AG04450 (cell line): Measurements from ENCODE around the gene OR52N5. TPM values are rescaled to one million over a fixed set of nuclear protein-coding genes. Genes with fewer than 3 reads are reported as not detected.

Experiments used
- CTCF ChIA-PET: fragments of 300-600, 350-600 bp; formaldehyde crosslinking; extraction: SDS; loops from one replicate; lab custom pipeline; 2022; ENCODE audit warnings: antibody characterized with exemption, inconsistent platforms; lab: Charles Lee
- POLR2A ChIA-PET: fragments of 350-600 bp; formaldehyde crosslinking; extraction: SDS; loops from one replicate; lab custom pipeline; 2021; ENCODE audit warnings: antibody characterized with exemption, inconsistent platforms; lab: Yijun Ruan, JAX
- DNase-seq: peaks from one replicate; pipeline ENCODE4 v3.0.0-alpha.2; 2011; ENCODE audit warnings: low read depth, low spot score
- H3K27ac ChIP-seq: one replicate; pipeline ENCODE4 v1.5.1; 2012; ENCODE audit warnings: low read depth, low read length, control low read depth
- H3K27me3 ChIP-seq: one replicate; pipeline ENCODE4 v1.6.0; 2012; ENCODE audit warnings: low read length; ENCODE audit not compliant: control insufficient read depth, insufficient read depth
- H3K4me3 ChIP-seq: 2 replicates; pipeline ENCODE4 v1.5.1; 2011; ENCODE audit warnings: mild to moderate bottlenecking, low read depth, low read length, control low read depth
- H3K9me3 ChIP-seq: 2 replicates; pipeline ENCODE4 v1.5.1; 2012; ENCODE audit warnings: low read length; ENCODE audit not compliant: control insufficient read depth, insufficient read depth
- CTCF ChIP-seq: IDR thresholded peaks from 2 replicates; pipeline ENCODE4 v1.5.1; 2011; ENCODE audit warnings: low read depth, low read length, control low read depth, inconsistent platforms
- polyA plus RNA-seq: library from polyadenylated mRNA; depleted of rRNA; stranded (reverse); fragments of >200 nt; gene quantifications from 2 replicates; pipeline ENCODE4 v1.2.3, GENCODE V29; 2011

Gene OR52N5
- polyA plus RNA-seq, 1 experiment, result not detected

GRCh38 chr11:5809905-5810795, 27.0 kb upstream of the OR52N5 start:
- Histone ChIP-seq H3K9me3 (no peaks in the 10 kb centered on the region), H3K27ac (no peak overlapping the region), H3K4me3 (no peak overlapping the region), H3K27me3 (peaks cover 5% of the 10 kb centered on the region)
- ChIA-PET CTCF (interaction anchor here (0.6 to 2.7 kb wide), 9 partner anchors 25 to 1186 kb away, joined by 3 to 35 read pairs (median 3); partner anchors contain the start of gene TRIM5), POLR2A (no interaction called here)
- DNase-seq, result no peak
- TF ChIP-seq CTCF, result no peak

GRCh38 chr11:5809122-5809519, 26.0 kb upstream of the OR52N5 start:
- POLR2A ChIA-PET, result no interaction called here
- CTCF ChIA-PET, result interaction anchor here (0.6 to 2.7 kb wide), 11 partner anchors 9 to 1185 kb away, joined by 3 to 35 read pairs (median 3); partner anchors contain the start of gene TRIM5
- Histone ChIP-seq H3K4me3 (peak overlapping the region; percentile 64), H3K27ac (no peak overlapping the region), H3K9me3 (no peaks in the 10 kb centered on the region), H3K27me3 (peaks cover 5% of the 10 kb centered on the region)
- no peak for DNase-seq
- no peak for TF ChIP-seq CTCF

- no peak within 1 kb of the TSS for H3K27ac ChIP-seq
- DNase-seq, result peak; percentile 43
- ChIA-PET CTCF (interaction anchor here (0.7 to 2.7 kb wide), 4 partner anchors 9 to 554 kb away, joined by 3 to 35 read pairs (median 4); no protein-coding TSS in a partner anchor), POLR2A (no interaction called here)
- TF ChIP-seq CTCF, result peak; percentile 91
- peaks cover 5% of the 10 kb centered on the region for H3K27me3 ChIP-seq
- peak within 1 kb of the TSS; percentile 64 for H3K4me3 ChIP-seq
- H3K9me3 ChIP-seq, result no peaks in the 10 kb centered on the region
These were observed 25.5 kb upstream of the OR52N5 start, which contains the start of gene OR52N2 for GRCh38 chr11:5808500-5809121. TSS of gene OR52N2 (plus strand) at chr11:5808924. CDS start at chr11:5820336, 11,412 bp downstream.

- H3K9me3 ChIP-seq, result no peaks in the 10 kb centered on the region
- no peak overlapping the region for H3K27ac ChIP-seq
- no peak overlapping the region for H3K4me3 ChIP-seq
- ChIA-PET POLR2A (no interaction called here), CTCF (interaction anchor here (0.8 to 1.6 kb wide), 4 partner anchors 31 to 333 kb away, joined by 3 to 16 read pairs (median 5); no protein-coding TSS in a partner anchor)
- no peak for TF ChIP-seq CTCF
- no peak for DNase-seq
- H3K27me3 ChIP-seq, result peaks cover 5% of the 10 kb centered on the region
These were observed 24.4 kb upstream of the OR52N5 start for GRCh38 chr11:5807580-5807979.
